T-helper 2 cell (primary cell): ENCODE results near the gene NUPR1.
"Not testable (repeated sequence)": the region's sequence is repeated elsewhere in the genome, so short reads cannot be mapped to it uniquely, and the experiment has no call there.

Experiments used
- DNase-seq, 5 experiments: peaks; one replicate each; pipeline versions ENCODE4 v3.0.0 to v3.0.0-alpha.2; 2012 to 2022

The NUPR1 gene

GRCh38 chr16:28497861-28498599, 40.7 kb downstream of the NUPR1 start:
- no peak for DNase-seq

- no peak for DNase-seq
Observed at GRCh38 chr16:28497386-28497785, 41.4 kb downstream of the NUPR1 start.

GRCh38 chr16:28496844-28497243, 41.9 kb downstream of the NUPR1 start:
- DNase-seq = no peak

GRCh38 chr16:28495795-28496749, 42.7 kb downstream of the NUPR1 start:
- DNase-seq = no peak

GRCh38 chr16:28495098-28495793, 43.5 kb downstream of the NUPR1 start:
- no peak for DNase-seq

GRCh38 chr16:28494121-28494851, 44.5 kb downstream of the NUPR1 start, which contains the start of gene APOBR:
APOBR (plus strand) TSS chr16:28494643; CDS start chr16:28494682, 39 bp downstream.
- peak; percentile 50 to 99 (median 81) for DNase-seq

- peak in 1 of 5 experiments; percentile 37 for DNase-seq
Observed at GRCh38 chr16:28492511-28492910, 46.3 kb downstream of the NUPR1 start.

- DNase-seq = peak; percentile 55 to 98 (median 81)
Observed at GRCh38 chr16:28491970-28492474, 46.8 kb downstream of the NUPR1 start, which contains the start of gene CLN3. CLN3 (minus strand) TSS chr16:28492074; CDS start chr16:28491759, 315 bp downstream.

- DNase-seq = no peak
Observed at GRCh38 chr16:28491230-28491969, 47.4 kb downstream of the NUPR1 start.

- no peak for DNase-seq
Observed at GRCh38 chr16:28486266-28486665, 52.5 kb downstream of the NUPR1 start.

GRCh38 chr16:28483361-28483760, 55.4 kb downstream of the NUPR1 start:
- not testable (repeated sequence) for DNase-seq
